ENCODE measurements around the gene KPNA3. TPM values are rescaled to one million over a fixed set of nuclear protein-coding genes. Genes with fewer than 3 reads are reported as not detected.

The KPNA3 gene
- total and polyA plus RNA-seq, 2 experiments from 2014 or later, result 29.8 to 36.4 TPM

DNA sequence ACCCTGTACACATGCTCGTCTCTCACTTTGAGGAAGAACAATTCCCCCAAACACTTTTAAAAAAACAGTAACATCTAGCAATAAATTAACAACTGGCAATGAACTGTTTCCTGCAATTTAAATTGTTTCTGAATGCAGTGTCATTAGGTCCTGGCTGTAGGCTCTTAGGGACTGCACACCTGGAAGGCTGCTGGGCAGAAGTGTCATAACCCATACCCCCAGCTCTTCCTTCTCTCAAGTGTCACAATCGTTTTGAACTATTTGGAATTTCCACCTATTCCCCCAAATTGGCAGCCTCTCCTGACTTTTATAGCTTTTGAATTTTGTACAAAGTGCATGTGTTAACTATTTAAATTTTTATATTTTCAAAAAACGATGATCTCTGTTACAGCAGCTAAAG is 38.2 kb upstream of the KPNA3 start:
- H3F3A ChIP-seq (ENCODE audit: insufficient read depth), result no peaks in the 10 kb centered on the region
- in situ Hi-C loops (cut with MboI), result no loop called here
- H2AFZ ChIP-seq, result no peak overlapping the region
- H3K36me3 ChIP-seq (ENCODE audit: low read depth), result no peaks in the 10 kb centered on the region
- H3K4me3 ChIP-seq, result no peak overlapping the region
- H3K9me3 ChIP-seq (ENCODE audit: low read depth), result no peaks in the 10 kb centered on the region
- H3K27me3 ChIP-seq (replicated peaks; ENCODE audit: insufficient read depth), result peaks cover 19% of the 10 kb centered on the region; the same call in 1 of the 2 replicates
- no peak for DNase-seq
- no peak overlapping the region for H3K4me2 ChIP-seq (ENCODE audit: unreplicated experiment)
- no peak for TF ChIP-seq EZH2phosphoT487 (IDR thresholded peaks at IDR 0.05; ENCODE audit: insufficient read depth, low read depth)
- no peak for TF ChIP-seq EZH2 (IDR thresholded peaks at IDR 0.05; ENCODE audit: insufficient read depth, poor library complexity, severe bottlenecking)
- no peaks in the 10 kb centered on the region for H3K9me2 ChIP-seq (ENCODE audit: insufficient read depth)
- no peak overlapping the region for H3K27ac ChIP-seq
- no peaks in the 10 kb centered on the region for H4K20me1 ChIP-seq (ENCODE audit: insufficient read depth)
- 6 to 7% methylated on average over 3 of the region's 3 CpGs for WGBS, 2 experiments (ENCODE audit: low coverage in 1 of 2, low lambda C conversion rate in 2 of 2, missing lambda C conversion rate in 2 of 2)
- no peaks in the 10 kb centered on the region for H3K79me2 ChIP-seq (ENCODE audit: insufficient read depth)
- H3K9ac ChIP-seq, result no peak overlapping the region
- H3K4me1 ChIP-seq (ENCODE audit: insufficient read depth), result no peaks in the 10 kb centered on the region

DNA sequence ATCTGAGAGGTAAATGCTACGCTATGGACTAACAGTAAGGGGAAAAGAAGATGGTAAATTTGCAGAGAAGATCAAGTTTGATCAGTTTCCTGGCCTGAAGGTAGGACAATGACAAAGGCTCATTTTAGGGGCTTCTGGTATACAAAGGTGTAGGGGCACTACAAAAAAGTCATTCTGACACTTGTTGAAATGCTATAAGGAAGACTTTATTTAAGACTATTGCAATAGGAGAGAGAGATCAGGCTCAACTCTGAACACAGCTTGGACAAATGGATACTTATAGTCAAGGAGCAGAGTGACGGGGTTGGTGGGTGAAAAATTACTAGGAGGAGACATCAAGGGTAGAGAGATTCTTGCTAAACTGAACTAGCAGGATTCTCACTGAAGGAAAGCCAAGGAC is 37.2 kb upstream of the KPNA3 start:
- peaks cover 19% of the 10 kb centered on the region; the same call in 1 of the 2 replicates for H3K27me3 ChIP-seq (replicated peaks; ENCODE audit: insufficient read depth)
- H2AFZ ChIP-seq, result no peak overlapping the region
- 78 to 87% methylated on average over 2 of the region's 2 CpGs for WGBS, 2 experiments (ENCODE audit: low coverage in 1 of 2, low lambda C conversion rate in 2 of 2, missing lambda C conversion rate in 2 of 2)
- H3K9ac ChIP-seq, result no peak overlapping the region
- no peaks in the 10 kb centered on the region for H3K9me3 ChIP-seq (ENCODE audit: low read depth)
- H3K27ac ChIP-seq, result no peak overlapping the region
- in situ Hi-C loops (cut with MboI), result no loop called here
- H3K4me2 ChIP-seq (ENCODE audit: unreplicated experiment), result no peak overlapping the region
- H3K4me1 ChIP-seq (ENCODE audit: insufficient read depth), result no peaks in the 10 kb centered on the region
- no peak overlapping the region for H3K4me3 ChIP-seq
- no peaks in the 10 kb centered on the region for H3F3A ChIP-seq (ENCODE audit: insufficient read depth)
- H3K36me3 ChIP-seq (ENCODE audit: low read depth), result no peaks in the 10 kb centered on the region
- H3K79me2 ChIP-seq (ENCODE audit: insufficient read depth), result no peaks in the 10 kb centered on the region
- no peaks in the 10 kb centered on the region for H3K9me2 ChIP-seq (ENCODE audit: insufficient read depth)
- TF ChIP-seq EZH2phosphoT487 (IDR thresholded peaks at IDR 0.05; ENCODE audit: insufficient read depth, low read depth), result no peak
- no peak for TF ChIP-seq EZH2 (IDR thresholded peaks at IDR 0.05; ENCODE audit: insufficient read depth, poor library complexity, severe bottlenecking)
- DNase-seq, result no peak
- H4K20me1 ChIP-seq (ENCODE audit: insufficient read depth), result no peaks in the 10 kb centered on the region

GRCh38 chr13:49828453-49828852 is 36.0 kb upstream of the KPNA3 start:
- H3K4me3 ChIP-seq, result no peak overlapping the region
- peaks cover 25% of the 10 kb centered on the region; the same call in 1 of the 2 replicates for H3K27me3 ChIP-seq (replicated peaks; ENCODE audit: insufficient read depth)
- in situ Hi-C loops (cut with MboI), result no loop called here
- H3K4me2 ChIP-seq (ENCODE audit: unreplicated experiment), result no peak overlapping the region
- TF ChIP-seq EZH2phosphoT487 (IDR thresholded peaks at IDR 0.05; ENCODE audit: insufficient read depth, low read depth) (no peak), EZH2 (IDR thresholded peaks at IDR 0.05; ENCODE audit: insufficient read depth, poor library complexity, severe bottlenecking) (no peak)
- DNase-seq, result no peak
- H3F3A ChIP-seq (ENCODE audit: insufficient read depth), result no peaks in the 10 kb centered on the region
- H3K79me2 ChIP-seq (ENCODE audit: insufficient read depth), result no peaks in the 10 kb centered on the region
- no peaks in the 10 kb centered on the region for H3K9me2 ChIP-seq (ENCODE audit: insufficient read depth)
- no peaks in the 10 kb centered on the region for H4K20me1 ChIP-seq (ENCODE audit: insufficient read depth)
- no peak overlapping the region for H2AFZ ChIP-seq
- no peaks in the 10 kb centered on the region for H3K36me3 ChIP-seq (ENCODE audit: low read depth)
- no peak overlapping the region for H3K9ac ChIP-seq
- 80 to 84% methylated on average over 2 of the region's 2 CpGs for WGBS, 2 experiments (ENCODE audit: low coverage in 1 of 2, low lambda C conversion rate in 2 of 2, missing lambda C conversion rate in 2 of 2)
- H3K27ac ChIP-seq, result no peak overlapping the region
- H3K9me3 ChIP-seq (ENCODE audit: low read depth), result no peaks in the 10 kb centered on the region
- H3K4me1 ChIP-seq (ENCODE audit: insufficient read depth), result no peaks in the 10 kb centered on the region

DNA sequence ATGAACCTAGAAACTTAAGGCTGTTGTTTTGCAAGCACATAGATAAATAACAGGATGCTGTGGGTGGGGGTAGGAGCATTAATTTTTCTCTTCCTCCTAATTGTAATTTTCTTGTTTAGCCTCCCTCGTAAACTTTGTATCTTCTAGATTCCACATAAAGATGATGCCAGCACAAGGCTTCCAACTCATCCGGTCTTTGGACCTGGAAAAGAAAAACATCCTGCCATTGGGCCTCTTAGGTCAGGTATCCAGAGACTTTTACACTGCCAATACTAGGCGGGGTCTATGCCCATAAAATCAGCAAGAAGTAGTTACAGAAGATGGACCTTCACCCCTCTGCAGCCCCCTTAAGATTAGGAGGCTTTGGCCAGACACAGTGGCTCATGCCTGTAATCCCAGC is 35.4 kb upstream of the KPNA3 start:
- H3K4me2 ChIP-seq (ENCODE audit: unreplicated experiment), result no peak overlapping the region
- no peaks in the 10 kb centered on the region for H3K9me3 ChIP-seq (ENCODE audit: low read depth)
- no peaks in the 10 kb centered on the region for H3K36me3 ChIP-seq (ENCODE audit: low read depth)
- in situ Hi-C loops (cut with MboI), result no loop called here
- no peak overlapping the region for H3K4me3 ChIP-seq
- no peak overlapping the region for H3K9ac ChIP-seq
- 50 to 62% methylated on average over 3 of the region's 3 CpGs for WGBS, 2 experiments (ENCODE audit: low coverage in 1 of 2, low lambda C conversion rate in 2 of 2, missing lambda C conversion rate in 2 of 2)
- no peaks in the 10 kb centered on the region for H4K20me1 ChIP-seq (ENCODE audit: insufficient read depth)
- H3K4me1 ChIP-seq (ENCODE audit: insufficient read depth), result no peaks in the 10 kb centered on the region
- H3F3A ChIP-seq (ENCODE audit: insufficient read depth), result no peaks in the 10 kb centered on the region
- H3K9me2 ChIP-seq (ENCODE audit: insufficient read depth), result no peaks in the 10 kb centered on the region
- no peak overlapping the region for H2AFZ ChIP-seq
- H3K79me2 ChIP-seq (ENCODE audit: insufficient read depth), result no peaks in the 10 kb centered on the region
- H3K27me3 ChIP-seq (replicated peaks; ENCODE audit: insufficient read depth), result peaks cover 26% of the 10 kb centered on the region; the same call in 1 of the 2 replicates
- DNase-seq, result no peak
- H3K27ac ChIP-seq, result no peak overlapping the region
- no peak for TF ChIP-seq EZH2phosphoT487 (IDR thresholded peaks at IDR 0.05; ENCODE audit: insufficient read depth, low read depth)
- TF ChIP-seq EZH2 (IDR thresholded peaks at IDR 0.05; ENCODE audit: insufficient read depth, poor library complexity, severe bottlenecking), result no peak

DNA sequence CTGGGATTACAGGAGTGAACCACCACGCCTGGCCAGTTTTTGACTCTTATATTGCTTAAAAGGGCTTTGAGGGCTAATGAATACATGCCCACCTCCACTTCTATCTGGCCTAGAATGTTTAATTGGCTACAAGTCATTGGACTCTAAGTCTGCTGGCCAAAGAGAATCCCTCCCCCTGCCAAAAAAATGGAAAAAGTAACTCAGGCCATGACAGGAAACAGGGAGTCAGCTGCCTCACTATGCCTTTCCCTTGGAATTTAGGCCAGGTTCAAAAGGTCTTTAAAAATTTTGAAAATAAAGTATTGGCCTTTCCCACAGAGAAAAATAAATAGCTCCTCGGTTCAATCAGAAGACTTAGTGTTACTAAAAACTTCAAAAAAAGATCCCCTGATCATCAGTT is 34.9 kb upstream of the KPNA3 start:
- TF ChIP-seq EZH2phosphoT487 (IDR thresholded peaks at IDR 0.05; ENCODE audit: insufficient read depth, low read depth), result no peak
- TF ChIP-seq EZH2 (IDR thresholded peaks at IDR 0.05; ENCODE audit: insufficient read depth, poor library complexity, severe bottlenecking), result no peak
- no peaks in the 10 kb centered on the region for H3K79me2 ChIP-seq (ENCODE audit: insufficient read depth)
- H3K4me1 ChIP-seq (ENCODE audit: insufficient read depth), result no peaks in the 10 kb centered on the region
- in situ Hi-C loops (cut with MboI), result no loop called here
- DNase-seq, result no peak
- no peaks in the 10 kb centered on the region for H3K36me3 ChIP-seq (ENCODE audit: low read depth)
- H3K9ac ChIP-seq, result no peak overlapping the region
- WGBS, 2 experiments (ENCODE audit: low coverage in 1 of 2, low lambda C conversion rate in 2 of 2, missing lambda C conversion rate in 2 of 2), result 63 to 75% methylated on average over 2 of the region's 2 CpGs
- no peaks in the 10 kb centered on the region for H3F3A ChIP-seq (ENCODE audit: insufficient read depth)
- H3K9me2 ChIP-seq (ENCODE audit: insufficient read depth), result no peaks in the 10 kb centered on the region
- H3K27me3 ChIP-seq (replicated peaks; ENCODE audit: insufficient read depth), result peaks cover 26% of the 10 kb centered on the region; the same call in 1 of the 2 replicates
- H3K4me2 ChIP-seq (ENCODE audit: unreplicated experiment), result no peak overlapping the region
- no peak overlapping the region for H2AFZ ChIP-seq
- no peak overlapping the region for H3K27ac ChIP-seq
- no peaks in the 10 kb centered on the region for H3K9me3 ChIP-seq (ENCODE audit: low read depth)
- no peak overlapping the region for H3K4me3 ChIP-seq
- no peaks in the 10 kb centered on the region for H4K20me1 ChIP-seq (ENCODE audit: insufficient read depth)

Data from GM23248 (cell line).